Caco-2 (cell line): ENCODE results near the gene CLNK. TPM values are rescaled to one million over a fixed set of nuclear protein-coding genes. Genes with fewer than 3 reads are reported as not detected.

Experiments used
- BruUV-seq: library from RNA; stranded (reverse); fragments of 400-500 nt; replicated peaks from 2 replicates; lab custom pipeline; 2021; lab: Mats Ljungman, UMichigan
- CTCF ChIA-PET: fragments of 300-600 bp; sonication (Branson Sonifier 250); formaldehyde crosslinking; loops from one replicate; lab custom pipeline; 2022; ENCODE audit warnings: antibody characterized with exemption; lab: Charles Lee
- POLR2A ChIA-PET: fragments of 300-600 bp; sonication (Branson Sonifier 250); formaldehyde crosslinking; loops from one replicate; lab custom pipeline; 2022; ENCODE audit warnings: antibody characterized with exemption; lab: Charles Lee
- DNase-seq, 2 experiments: peaks; one replicate each; pipeline versions ENCODE4 v3.0.0 to v3.0.0-alpha.2; 2020 to 2022
- H3K27me3 ChIP-seq: replicated peaks from 2 replicates; pipeline ENCODE4 v1.6.0; 2011; ENCODE audit warnings: low read length; ENCODE audit not compliant: control insufficient read depth, insufficient read depth
- H3K36me3 ChIP-seq: 2 replicates; pipeline ENCODE4 v1.5.1; 2011; ENCODE audit warnings: low read length; ENCODE audit not compliant: control insufficient read depth, insufficient read depth
- H3K4me1 ChIP-seq: fragments of 250-450 bp; sonication (Bioruptor Pico); 2 replicates; pipeline ENCODE4 v1.5.1; 2020; ENCODE audit warnings: mild to moderate bottlenecking
- H3K4me3 ChIP-seq: 2 replicates; pipeline ENCODE4 v1.5.1; 2011; ENCODE audit warnings: low read depth, mild to moderate bottlenecking, control low read depth, low read length
- H3K9me3 ChIP-seq: fragments of 250-450 bp; sonication (Bioruptor Pico); 2 replicates; pipeline ENCODE4 v1.5.1; 2020; ENCODE audit warnings: mild to moderate bottlenecking, moderate library complexity
- H3K27ac Mint-ChIP-seq: one replicate; pipeline ENCODE4 v1.8.0; 2022; ENCODE audit warnings: mixed read lengths; ENCODE audit not compliant: unreplicated experiment
- H3K27me3 Mint-ChIP-seq: one replicate; pipeline ENCODE4 v1.8.0; 2022; ENCODE audit warnings: mixed read lengths; ENCODE audit not compliant: insufficient read depth, unreplicated experiment
- H3K36me3 Mint-ChIP-seq: one replicate; pipeline ENCODE4 v1.8.0; 2022; ENCODE audit warnings: mild to moderate bottlenecking, mixed read lengths; ENCODE audit not compliant: insufficient read depth, unreplicated experiment
- H3K4me1 Mint-ChIP-seq: one replicate; pipeline ENCODE4 v1.8.0; 2022; ENCODE audit warnings: low read depth, mixed read lengths; ENCODE audit not compliant: unreplicated experiment
- H3K4me3 Mint-ChIP-seq: one replicate; pipeline ENCODE4 v1.8.0; 2022; ENCODE audit warnings: mild to moderate bottlenecking, moderate library complexity, mixed read lengths; ENCODE audit not compliant: unreplicated experiment
- H3K9me3 Mint-ChIP-seq: one replicate; pipeline ENCODE4 v1.8.0; 2022; ENCODE audit warnings: mixed read lengths; ENCODE audit not compliant: unreplicated experiment
- intact Hi-C: fragments of 100-400 bp; cut with micrococcal nuclease; formaldehyde crosslinking; loops from one replicate; pipeline ENCODE4 v1.10.0; 2022; ENCODE audit not compliant: unreplicated experiment
- total RNA-seq: library from RNA; stranded (reverse); gene quantifications from 2 replicates; pipeline ENCODE4 v1.2.3, GENCODE V29; 2022
- TF ChIP-seq, protein P1 (sequence below), 2 experiments: fragments of 200-600 bp in 1 of 2; IDR thresholded peaks; 1 replicate in 1 of 2; 2 replicates in 1 of 2; pipeline versions ENCODE4 v1.5.1 to v1.8.0; 2011 to 2022; ENCODE audit warnings: antibody characterized with exemption in 1 of 2, control low read depth in 1 of 2, inconsistent platforms in 1 of 2, low read depth in 1 of 2, low read length in 1 of 2, mild to moderate bottlenecking in 1 of 2, moderate library complexity in 1 of 2; ENCODE audit not compliant: insufficient read depth in 1 of 2, severe bottlenecking in 1 of 2, unreplicated experiment in 1 of 2

Gene CLNK
- total RNA-seq, 1 experiment from 2014 or later, result not detected

DNA sequence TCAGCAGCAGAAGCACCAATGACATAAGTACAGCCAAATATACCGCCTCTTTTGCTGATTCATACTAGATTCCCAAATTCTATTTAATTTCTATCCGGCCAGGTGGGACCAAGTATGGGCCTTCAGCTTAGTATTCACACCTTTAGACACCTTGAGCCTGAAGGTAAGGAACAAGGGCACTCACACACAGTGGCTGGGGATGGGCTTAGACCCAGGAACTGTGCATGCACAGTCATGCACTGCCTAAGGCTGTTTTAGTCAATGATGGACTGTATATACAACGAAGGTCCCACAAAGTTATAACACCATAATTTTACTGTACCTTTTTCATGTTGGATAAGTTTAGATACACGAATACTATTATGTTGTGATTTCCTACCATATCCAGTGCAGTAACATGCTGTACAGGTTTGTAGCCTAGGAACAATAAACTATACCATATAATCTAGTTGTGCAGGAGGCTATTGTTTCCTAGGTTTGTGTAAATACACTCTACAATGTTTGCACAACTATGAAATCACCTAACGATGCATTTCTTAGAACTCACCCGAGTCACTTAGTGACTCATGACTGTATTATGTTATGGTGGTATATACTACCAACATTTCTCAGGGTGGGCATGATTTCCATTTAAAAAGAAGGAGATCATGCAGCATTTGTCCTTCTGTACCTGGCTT, 9.7 kb upstream of the CLNK start:
- Mint-ChIP-seq H3K27me3 (no peaks in the 10 kb centered on the region), H3K4me3 (no peak overlapping the region), H3K9me3 (peaks cover 9% of the 10 kb centered on the region), H3K36me3 (no peaks in the 10 kb centered on the region), H3K27ac (no peak overlapping the region), H3K4me1 (peaks cover 7% of the 10 kb centered on the region)
- Histone ChIP-seq H3K9me3 (no peaks in the 10 kb centered on the region), H3K36me3 (no peaks in the 10 kb centered on the region), H3K27me3 (no peaks in the 10 kb centered on the region), H3K4me3 (no peak overlapping the region), H3K4me1 (peaks cover 22% of the 10 kb centered on the region)
- no TSS peak for BruUV-seq
- TF ChIP-seq, protein P1, sequence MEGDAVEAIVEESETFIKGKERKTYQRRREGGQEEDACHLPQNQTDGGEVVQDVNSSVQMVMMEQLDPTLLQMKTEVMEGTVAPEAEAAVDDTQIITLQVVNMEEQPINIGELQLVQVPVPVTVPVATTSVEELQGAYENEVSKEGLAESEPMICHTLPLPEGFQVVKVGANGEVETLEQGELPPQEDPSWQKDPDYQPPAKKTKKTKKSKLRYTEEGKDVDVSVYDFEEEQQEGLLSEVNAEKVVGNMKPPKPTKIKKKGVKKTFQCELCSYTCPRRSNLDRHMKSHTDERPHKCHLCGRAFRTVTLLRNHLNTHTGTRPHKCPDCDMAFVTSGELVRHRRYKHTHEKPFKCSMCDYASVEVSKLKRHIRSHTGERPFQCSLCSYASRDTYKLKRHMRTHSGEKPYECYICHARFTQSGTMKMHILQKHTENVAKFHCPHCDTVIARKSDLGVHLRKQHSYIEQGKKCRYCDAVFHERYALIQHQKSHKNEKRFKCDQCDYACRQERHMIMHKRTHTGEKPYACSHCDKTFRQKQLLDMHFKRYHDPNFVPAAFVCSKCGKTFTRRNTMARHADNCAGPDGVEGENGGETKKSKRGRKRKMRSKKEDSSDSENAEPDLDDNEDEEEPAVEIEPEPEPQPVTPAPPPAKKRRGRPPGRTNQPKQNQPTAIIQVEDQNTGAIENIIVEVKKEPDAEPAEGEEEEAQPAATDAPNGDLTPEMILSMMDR (IDR thresholded peaks at IDR 0.05; ENCODE audit: insufficient read depth in 1 of 2, low read depth in 1 of 2, low read length in 1 of 2, severe bottlenecking in 1 of 2, unreplicated experiment in 1 of 2), result no peak
- ChIA-PET CTCF (no interaction called here), POLR2A (no interaction called here)
- DNase-seq, result no peak
- intact Hi-C loops, result no loop called here

DNA sequence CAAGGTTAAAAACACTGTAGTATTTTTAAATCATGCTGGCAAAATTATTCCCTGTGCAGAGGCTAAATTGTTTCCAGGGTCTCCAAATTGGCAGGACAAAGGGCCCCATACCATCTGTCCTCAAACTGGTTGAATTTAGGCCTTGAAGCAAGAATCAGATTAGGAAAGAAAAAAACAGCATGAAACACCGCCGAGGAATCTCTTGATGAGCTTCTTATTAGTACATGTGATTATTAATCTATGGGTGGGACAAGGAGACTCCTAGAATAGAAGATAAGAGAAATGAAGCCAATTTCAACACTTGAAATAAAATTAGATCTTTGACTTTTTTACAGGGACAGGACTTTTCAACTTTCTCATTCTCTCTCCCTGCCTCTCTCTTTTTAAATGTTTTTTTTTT, 7.1 kb upstream of the CLNK start:
- intact Hi-C loops, result no loop called here
- no TSS peak for BruUV-seq
- H3K9me3 ChIP-seq, result no peaks in the 10 kb centered on the region
- no peaks in the 10 kb centered on the region for H3K36me3 ChIP-seq
- TF ChIP-seq, protein P1 (IDR thresholded peaks at IDR 0.05; ENCODE audit: insufficient read depth in 1 of 2, low read depth in 1 of 2, low read length in 1 of 2, severe bottlenecking in 1 of 2, unreplicated experiment in 1 of 2), result no peak
- ChIA-PET POLR2A (no interaction called here), CTCF (no interaction called here)
- no peaks in the 10 kb centered on the region for H3K27me3 Mint-ChIP-seq
- peaks cover 7% of the 10 kb centered on the region for H3K4me1 Mint-ChIP-seq
- H3K4me3 ChIP-seq, result no peak overlapping the region
- no peaks in the 10 kb centered on the region for H3K27me3 ChIP-seq
- no peak overlapping the region for H3K4me3 Mint-ChIP-seq
- H3K9me3 Mint-ChIP-seq, result no peaks in the 10 kb centered on the region
- H3K27ac Mint-ChIP-seq, result no peak overlapping the region
- H3K4me1 ChIP-seq, result peaks cover 16% of the 10 kb centered on the region
- DNase-seq, result no peak
- H3K36me3 Mint-ChIP-seq, result no peaks in the 10 kb centered on the region

DNA sequence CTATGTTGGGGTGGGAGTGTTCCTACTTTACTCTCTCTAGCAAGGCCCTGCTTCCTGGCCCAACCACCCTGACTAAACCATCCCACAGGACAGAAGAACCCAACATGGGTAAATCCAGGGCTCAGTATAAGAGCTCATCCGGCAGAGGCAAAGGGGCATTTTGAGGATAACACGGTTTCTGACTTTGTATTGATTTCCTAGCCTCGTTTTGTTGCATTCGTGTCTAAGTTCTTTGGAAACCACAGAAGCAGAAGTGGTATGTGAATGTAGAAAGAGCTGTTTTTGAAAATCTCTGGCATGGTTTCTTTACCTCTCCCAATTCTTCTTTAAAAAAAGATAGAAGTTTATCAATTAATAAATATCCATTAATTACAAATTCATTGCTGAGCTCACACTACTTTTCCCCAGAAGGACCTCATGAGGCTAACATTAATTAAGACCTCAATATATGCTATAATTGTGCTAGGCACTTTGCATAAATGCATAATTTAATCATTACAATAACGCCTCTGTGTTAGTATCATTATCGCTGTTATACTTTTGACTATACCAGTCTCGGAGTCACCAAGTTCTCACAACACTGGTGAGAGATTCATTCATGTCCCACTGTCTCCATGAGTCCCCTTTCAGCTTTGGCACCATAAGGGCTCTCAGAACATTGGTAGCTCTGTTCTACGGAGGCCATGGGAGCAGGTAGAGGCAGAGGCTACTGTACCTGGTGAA, 5.8 kb upstream of the CLNK start:
- no TSS peak for BruUV-seq
- Mint-ChIP-seq H3K36me3 (no peaks in the 10 kb centered on the region), H3K27me3 (no peaks in the 10 kb centered on the region), H3K4me3 (no peak overlapping the region), H3K4me1 (peaks cover 7% of the 10 kb centered on the region), H3K27ac (no peak overlapping the region), H3K9me3 (no peaks in the 10 kb centered on the region)
- DNase-seq, result no peak
- no peaks in the 10 kb centered on the region for H3K9me3 ChIP-seq
- ChIA-PET CTCF (no interaction called here), POLR2A (no interaction called here)
- no peak overlapping the region for H3K4me3 ChIP-seq
- TF ChIP-seq, protein P1 (IDR thresholded peaks at IDR 0.05; ENCODE audit: insufficient read depth in 1 of 2, low read depth in 1 of 2, low read length in 1 of 2, severe bottlenecking in 1 of 2, unreplicated experiment in 1 of 2), result no peak
- intact Hi-C loops, result no loop called here
- no peaks in the 10 kb centered on the region for H3K27me3 ChIP-seq
- H3K36me3 ChIP-seq, result no peaks in the 10 kb centered on the region
- H3K4me1 ChIP-seq, result peaks cover 16% of the 10 kb centered on the region
